Measurements from ENCODE around the gene TASL.
"Not testable (repeated sequence)": the region's sequence is repeated elsewhere in the genome, so short reads cannot be mapped to it uniquely, and the experiment has no call there.

TASL gene

GRCh38 chrX:30577362-30577991, at the start of gene TASL:
Gene TASL (minus strand): TSS chrX:30577766. CDS start chrX:30560355, 17,411 bp downstream.
- peak; percentile 68 for DNase-seq

- DNase-seq, result no peak
Observed at GRCh38 chrX:30626402-30626801, 48.8 kb upstream of the TASL start.

GRCh38 chrX:30622361-30622760, 44.8 kb upstream of the TASL start:
- DNase-seq, result no peak

- no peak for DNase-seq
Observed at GRCh38 chrX:30620980-30621618, 43.5 kb upstream of the TASL start.

GRCh38 chrX:30620125-30620524, 42.6 kb upstream of the TASL start:
- DNase-seq, result no peak

- no peak for DNase-seq
Observed at GRCh38 chrX:30618160-30618765, 40.7 kb upstream of the TASL start.

- no peak for DNase-seq
Observed at GRCh38 chrX:30615229-30615628, 37.7 kb upstream of the TASL start.

GRCh38 chrX:30613721-30614120, 36.2 kb upstream of the TASL start:
- DNase-seq, result no peak

- no peak for DNase-seq
Observed at GRCh38 chrX:30612250-30612655, 34.7 kb upstream of the TASL start.

- DNase-seq, result no peak
Observed at GRCh38 chrX:30610026-30610425, 32.5 kb upstream of the TASL start.

GRCh38 chrX:30607155-30607554, 29.6 kb upstream of the TASL start:
- DNase-seq, result no peak

- DNase-seq, result not testable (repeated sequence)
Observed at GRCh38 chrX:30600269-30601176, 23.0 kb upstream of the TASL start.

GRCh38 chrX:30597216-30598012, 19.8 kb upstream of the TASL start:
- DNase-seq, result peak; percentile 16

- DNase-seq, result no peak
Observed at GRCh38 chrX:30593440-30594200, 16.1 kb upstream of the TASL start.

GRCh38 chrX:30592831-30593230, 15.3 kb upstream of the TASL start:
- DNase-seq, result no peak

- DNase-seq, result no peak
Observed at GRCh38 chrX:30590368-30590767, 12.8 kb upstream of the TASL start.

- peak; percentile 24 for DNase-seq
Observed at GRCh38 chrX:30589146-30589888, 11.8 kb upstream of the TASL start.

GRCh38 chrX:30586516-30586915, 8.9 kb upstream of the TASL start:
- no peak for DNase-seq

- DNase-seq, result no peak
Observed at GRCh38 chrX:30582664-30583063, 5.1 kb upstream of the TASL start.

- no peak for DNase-seq
Observed at GRCh38 chrX:30580641-30581040, 3.1 kb upstream of the TASL start.

- DNase-seq, result no peak
Observed at GRCh38 chrX:30576881-30577280, 685 bp downstream of the TASL start.
